Activated naive CD8-positive, alpha-beta T cell (primary cell): ENCODE results near the gene FILIP1L.
"Not testable (repeated sequence)": the region's sequence is repeated elsewhere in the genome, so short reads cannot be mapped to it uniquely, and the experiment has no call there.

Experiments
- H3K27ac Mint-ChIP-seq: one replicate; pipeline ENCODE4 v1.8.0; 2021; ENCODE audit warnings: mixed read lengths
- H3K27me3 Mint-ChIP-seq: one replicate; pipeline ENCODE4 v1.8.0; 2021; ENCODE audit warnings: mixed read lengths
- H3K36me3 Mint-ChIP-seq: one replicate; pipeline ENCODE4 v1.8.0; 2021; ENCODE audit warnings: mixed read lengths
- H3K4me1 Mint-ChIP-seq: one replicate; pipeline ENCODE4 v1.8.0; 2021; ENCODE audit warnings: low read depth, mixed read lengths
- H3K4me3 Mint-ChIP-seq: one replicate; pipeline ENCODE4 v1.8.0; 2021; ENCODE audit warnings: mild to moderate bottlenecking, mixed read lengths
- H3K9me3 Mint-ChIP-seq: one replicate; pipeline ENCODE4 v1.8.0; 2021; ENCODE audit warnings: low read depth, mixed read lengths

The FILIP1L gene

GRCh38 chr3:100097919-100098783, 16.1 kb downstream of the FILIP1L start:
- Mint-ChIP-seq H3K27ac (no peak overlapping the region), H3K9me3 (peaks cover 3% of the 10 kb centered on the region), H3K36me3 (peaks cover 18% of the 10 kb centered on the region), H3K4me1 (no peaks in the 10 kb centered on the region), H3K27me3 (no peaks in the 10 kb centered on the region), H3K4me3 (no peak overlapping the region)

DNA sequence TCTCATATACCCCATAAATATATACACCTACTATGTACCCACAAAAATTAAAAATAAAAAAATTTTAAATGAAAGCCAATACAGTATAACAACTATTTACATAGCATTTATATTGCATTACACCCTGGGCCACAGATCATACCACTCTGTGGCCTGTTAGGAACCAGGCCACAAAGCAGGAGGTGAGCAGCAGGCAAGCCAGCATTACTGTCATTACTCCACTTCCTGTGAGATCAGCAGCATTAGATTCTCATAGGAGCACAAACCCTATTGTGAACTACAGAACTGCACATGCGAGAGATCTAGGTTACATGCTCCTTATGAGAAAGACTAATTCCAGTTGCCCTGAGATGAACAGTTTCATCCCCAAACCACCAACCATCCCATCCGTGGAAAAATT, 17.4 kb downstream of the FILIP1L start:
- Mint-ChIP-seq H3K9me3 (peaks cover 3% of the 10 kb centered on the region), H3K36me3 (peaks cover 18% of the 10 kb centered on the region), H3K4me3 (no peak overlapping the region), H3K4me1 (no peaks in the 10 kb centered on the region), H3K27me3 (no peaks in the 10 kb centered on the region), H3K27ac (no peak overlapping the region)

DNA sequence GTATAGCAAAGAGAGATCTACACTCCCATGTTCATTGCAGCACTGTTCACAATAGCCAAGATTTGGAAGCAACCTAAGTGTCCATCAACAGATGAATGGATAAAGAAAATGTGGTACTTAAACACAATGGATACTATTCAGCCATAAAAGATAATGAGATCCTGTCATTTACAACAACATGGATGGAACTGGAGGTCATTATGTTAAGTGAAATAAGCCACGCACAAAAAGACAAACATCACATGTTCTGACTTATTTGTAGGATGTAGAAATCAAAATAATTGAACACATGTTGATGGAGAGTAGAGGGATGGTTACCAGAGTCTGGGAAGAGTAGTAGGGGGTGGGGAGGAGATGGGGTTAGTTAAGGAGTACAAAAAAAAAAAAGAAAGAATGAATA, 18.0 kb downstream of the FILIP1L start:
- H3K36me3 Mint-ChIP-seq = peaks cover 18% of the 10 kb centered on the region
- H3K27ac Mint-ChIP-seq, H3K9me3 Mint-ChIP-seq, H3K4me3 Mint-ChIP-seq, H3K27me3 Mint-ChIP-seq, H3K4me1 Mint-ChIP-seq: not testable (repeated sequence)

GRCh38 chr3:100093831-100094230, 20.5 kb downstream of the FILIP1L start:
- H3K27me3 Mint-ChIP-seq = no peaks in the 10 kb centered on the region
- peaks cover 8% of the 10 kb centered on the region for H3K4me1 Mint-ChIP-seq
- H3K27ac Mint-ChIP-seq = no peak overlapping the region
- no peak overlapping the region for H3K4me3 Mint-ChIP-seq
- H3K9me3 Mint-ChIP-seq = no peaks in the 10 kb centered on the region
- peaks cover 8% of the 10 kb centered on the region for H3K36me3 Mint-ChIP-seq

GRCh38 chr3:100090669-100091005, 23.7 kb downstream of the FILIP1L start:
- Mint-ChIP-seq H3K4me3 (no peak overlapping the region), H3K4me1 (peaks cover 18% of the 10 kb centered on the region), H3K27ac (no peak overlapping the region), H3K9me3 (no peaks in the 10 kb centered on the region), H3K36me3 (peaks cover 10% of the 10 kb centered on the region), H3K27me3 (no peaks in the 10 kb centered on the region)

GRCh38 chr3:100089812-100090668, 24.3 kb downstream of the FILIP1L start:
- peaks cover 18% of the 10 kb centered on the region for H3K4me1 Mint-ChIP-seq
- no peaks in the 10 kb centered on the region for H3K9me3 Mint-ChIP-seq
- peaks cover 8% of the 10 kb centered on the region for H3K36me3 Mint-ChIP-seq
- no peak overlapping the region for H3K4me3 Mint-ChIP-seq
- H3K27ac Mint-ChIP-seq = no peak overlapping the region
- H3K27me3 Mint-ChIP-seq = no peaks in the 10 kb centered on the region

GRCh38 chr3:100088735-100089368, 25.4 kb downstream of the FILIP1L start:
- no peak overlapping the region for H3K4me3 Mint-ChIP-seq

GRCh38 chr3:100087198-100087597, 27.1 kb downstream of the FILIP1L start:
- no peaks in the 10 kb centered on the region for H3K27me3 Mint-ChIP-seq
- H3K27ac Mint-ChIP-seq = no peak overlapping the region
- peaks cover 18% of the 10 kb centered on the region for H3K4me1 Mint-ChIP-seq
- no peak overlapping the region for H3K4me3 Mint-ChIP-seq
- H3K9me3 Mint-ChIP-seq = no peaks in the 10 kb centered on the region
- peaks cover 12% of the 10 kb centered on the region for H3K36me3 Mint-ChIP-seq

More at GRCh38 chr3:100088735-100089368, 25.4 kb downstream of the FILIP1L start:
- H3K9me3 Mint-ChIP-seq = no peaks in the 10 kb centered on the region
- peaks cover 18% of the 10 kb centered on the region for H3K4me1 Mint-ChIP-seq
- no peaks in the 10 kb centered on the region for H3K27me3 Mint-ChIP-seq
- H3K27ac Mint-ChIP-seq = no peak overlapping the region
- H3K36me3 Mint-ChIP-seq = peaks cover 7% of the 10 kb centered on the region

- Mint-ChIP-seq H3K4me1 (peaks cover 18% of the 10 kb centered on the region), H3K36me3 (peaks cover 16% of the 10 kb centered on the region), H3K4me3 (no peak overlapping the region), H3K27me3 (no peaks in the 10 kb centered on the region), H3K9me3 (no peaks in the 10 kb centered on the region), H3K27ac (no peak overlapping the region)
These were observed 27.9 kb downstream of the FILIP1L start for GRCh38 chr3:100086401-100086800.

DNA sequence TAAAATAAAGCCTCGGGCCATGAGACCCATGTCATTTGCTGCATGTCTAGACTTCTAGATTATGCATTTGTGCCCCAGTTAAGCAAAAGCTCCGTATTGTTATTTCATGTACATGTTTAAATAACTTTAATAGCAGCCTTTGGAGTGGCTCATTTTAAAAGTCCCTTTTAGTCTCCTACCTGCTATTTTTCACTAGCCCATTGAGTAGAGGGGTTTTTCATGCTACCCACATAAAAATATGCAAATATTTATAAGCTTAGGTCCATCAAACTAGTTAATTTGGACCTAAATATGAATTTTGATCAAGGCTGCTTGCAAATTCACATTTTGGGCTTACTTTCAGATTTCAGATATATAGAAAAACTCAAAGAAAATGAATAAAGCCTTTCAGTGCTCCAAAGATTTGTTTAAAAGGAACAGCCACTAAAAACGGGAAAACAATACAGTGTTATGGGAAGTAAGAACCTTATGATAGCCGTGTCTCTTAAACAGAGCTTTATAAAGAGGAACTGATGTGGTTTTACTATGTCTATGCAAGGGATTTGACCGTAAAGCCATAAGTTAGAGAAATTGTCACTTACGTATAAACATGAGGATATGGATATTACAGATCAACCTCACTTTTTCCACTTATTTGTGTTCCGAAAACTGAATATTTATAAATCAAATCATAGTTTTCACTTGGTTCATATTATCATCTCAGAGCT, 30.0 kb downstream of the FILIP1L start:
- no peaks in the 10 kb centered on the region for H3K27me3 Mint-ChIP-seq
- no peaks in the 10 kb centered on the region for H3K9me3 Mint-ChIP-seq
- no peak overlapping the region for H3K4me3 Mint-ChIP-seq
- peaks cover 10% of the 10 kb centered on the region for H3K4me1 Mint-ChIP-seq
- H3K36me3 Mint-ChIP-seq = peaks cover 18% of the 10 kb centered on the region
- no peak overlapping the region for H3K27ac Mint-ChIP-seq

- H3K27me3 Mint-ChIP-seq = no peaks in the 10 kb centered on the region
- H3K36me3 Mint-ChIP-seq = peaks cover 16% of the 10 kb centered on the region
- no peak overlapping the region for H3K4me3 Mint-ChIP-seq
- H3K27ac Mint-ChIP-seq = no peak overlapping the region
- H3K9me3 Mint-ChIP-seq = no peaks in the 10 kb centered on the region
- peaks cover 7% of the 10 kb centered on the region for H3K4me1 Mint-ChIP-seq
These were observed 31.1 kb downstream of the FILIP1L start for GRCh38 chr3:100083209-100083608.

DNA sequence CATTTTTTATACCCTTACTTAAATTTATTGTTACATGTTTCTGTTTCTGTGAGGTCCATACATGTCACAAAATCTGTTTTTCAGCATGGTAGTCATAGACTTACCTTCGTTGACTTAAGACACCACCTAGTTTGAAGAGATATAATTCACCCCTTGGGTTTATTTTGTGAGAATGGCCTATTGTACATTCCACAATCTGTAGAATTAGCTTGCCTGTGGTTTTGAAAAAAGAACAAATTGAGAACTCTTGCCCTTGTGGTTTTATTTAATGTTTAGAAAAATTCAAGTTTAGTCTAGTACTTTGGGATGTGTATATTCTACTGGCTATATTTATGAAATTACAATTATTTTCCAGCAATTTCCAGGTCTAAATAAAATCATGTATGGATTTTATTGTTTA, 31.6 kb downstream of the FILIP1L start:
- peaks cover 7% of the 10 kb centered on the region for H3K4me1 Mint-ChIP-seq
- no peak overlapping the region for H3K4me3 Mint-ChIP-seq
- peaks cover 16% of the 10 kb centered on the region for H3K36me3 Mint-ChIP-seq
- no peaks in the 10 kb centered on the region for H3K9me3 Mint-ChIP-seq
- H3K27ac Mint-ChIP-seq = no peak overlapping the region
- no peaks in the 10 kb centered on the region for H3K27me3 Mint-ChIP-seq

GRCh38 chr3:100081986-100082692, 32.2 kb downstream of the FILIP1L start:
- H3K4me3 Mint-ChIP-seq = no peak overlapping the region
- H3K9me3 Mint-ChIP-seq = no peaks in the 10 kb centered on the region
- no peaks in the 10 kb centered on the region for H3K27me3 Mint-ChIP-seq
- H3K36me3 Mint-ChIP-seq = peaks cover 17% of the 10 kb centered on the region
- H3K4me1 Mint-ChIP-seq = peaks cover 5% of the 10 kb centered on the region
- H3K27ac Mint-ChIP-seq = no peak overlapping the region

GRCh38 chr3:100081311-100081710, 33.0 kb downstream of the FILIP1L start:
- no peak overlapping the region for H3K27ac Mint-ChIP-seq
- no peak overlapping the region for H3K4me3 Mint-ChIP-seq
- H3K9me3 Mint-ChIP-seq = no peaks in the 10 kb centered on the region
- peaks cover 13% of the 10 kb centered on the region for H3K36me3 Mint-ChIP-seq
- H3K4me1 Mint-ChIP-seq = peaks cover 5% of the 10 kb centered on the region
- H3K27me3 Mint-ChIP-seq = no peaks in the 10 kb centered on the region
